ENCODE results near the gene TRDMT1.

The TRDMT1 gene

DNA sequence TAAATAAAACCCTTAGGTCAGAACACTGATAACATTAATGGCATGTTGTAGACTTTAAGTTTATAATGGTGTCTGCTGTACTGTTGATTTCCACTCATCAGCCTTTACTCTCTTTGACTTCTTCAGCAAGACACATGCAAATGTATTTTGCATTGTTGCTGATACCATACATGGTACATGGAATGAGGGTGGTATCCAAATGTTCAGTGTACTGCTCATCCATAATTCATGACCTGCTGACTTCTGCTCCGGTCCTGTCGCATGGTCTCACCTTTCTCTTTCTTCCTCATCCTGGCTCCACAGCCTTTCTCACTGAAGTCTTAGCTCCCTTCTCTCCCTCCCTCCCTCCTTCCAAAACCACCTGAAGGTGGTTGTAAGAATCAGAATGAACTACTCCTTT is 67.2 kb downstream of the TRDMT1 start:
- Histone ChIP-seq H3K18ac (ENCODE audit: low read depth in 1 of 2, low read length in 2 of 2) (no peak overlapping the region), H2AFZ (ENCODE audit: low read depth, low read length) (no peak overlapping the region), H3K14ac (ENCODE audit: low read length in 2 of 2) (no peak overlapping the region), H3K4me2 (ENCODE audit: low read length, poor library complexity, severe bottlenecking) (no peak overlapping the region), H2BK5ac (ENCODE audit: low read depth, low read length, poor library complexity, severe bottlenecking) (no peak overlapping the region), H2BK12ac (ENCODE audit: low read length in 2 of 2) (no peak overlapping the region), H2AK5ac (ENCODE audit: low read length, severe bottlenecking) (no peak overlapping the region), H3K79me1 (replicated peaks; ENCODE audit: low read length, poor library complexity, severe bottlenecking) (no peaks in the 10 kb centered on the region), H3K23ac (ENCODE audit: low read length in 2 of 2) (no peak overlapping the region), H4K8ac (ENCODE audit: low read length) (no peak overlapping the region), H3K4me3 (ENCODE audit: insufficient read depth in 1 of 2, low read depth in 1 of 2, low read length in 2 of 2) (no peak overlapping the region), H3K36me3 (ENCODE audit: control insufficient read depth in 1 of 2, insufficient read depth in 2 of 2, low read depth in 1 of 2, low read length in 2 of 2) (no peaks in the 10 kb centered on the region), H2BK120ac (ENCODE audit: low read depth, low read length) (no peak overlapping the region), H3K27ac (ENCODE audit: low read length, poor library complexity, severe bottlenecking) (no peak overlapping the region), H2BK15ac (ENCODE audit: low read depth, poor library complexity, severe bottlenecking) (no peak overlapping the region), H3K27me3 (ENCODE audit: control insufficient read depth in 1 of 2, insufficient read depth in 1 of 2, low read length in 2 of 2) (no peaks in the 10 kb centered on the region), H3K9me3 (ENCODE audit: control insufficient read depth, low read length) (no peaks in the 10 kb centered on the region), H3K9ac (ENCODE audit: low read length) (no peak overlapping the region), H3K4me1 (ENCODE audit: control insufficient read depth, insufficient read depth, low read depth, low read length) (peaks cover 1% of the 10 kb centered on the region), H3K4ac (ENCODE audit: low read depth in 1 of 2, low read length in 2 of 2) (no peak overlapping the region), H4K91ac (ENCODE audit: low read length) (no peak overlapping the region)
- WGBS: 100% methylated on average over 2 of the region's 2 CpGs
- DNase-seq: no peak

DNA sequence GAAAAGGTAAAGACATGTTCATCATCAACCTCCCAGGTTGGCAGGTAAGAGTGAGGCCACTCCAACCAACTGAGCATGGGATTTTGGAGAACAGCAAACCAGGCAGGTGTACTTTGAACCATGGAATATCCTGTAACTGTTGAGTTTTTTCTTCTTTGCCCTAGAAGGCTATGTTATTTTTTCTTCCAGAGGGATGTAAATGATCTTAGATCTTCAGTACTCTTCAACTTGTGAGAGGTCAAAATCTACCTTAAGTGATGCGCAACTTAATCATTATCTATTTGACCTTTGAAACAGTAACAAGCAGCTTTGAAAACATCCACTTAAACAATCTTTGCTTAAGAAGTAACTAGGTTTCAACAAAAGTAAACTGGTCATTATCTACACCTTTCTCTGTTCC is 71.7 kb downstream of the TRDMT1 start, which contains the start of gene CUBN:
Gene CUBN, minus strand, starts transcription at position 71 of the 400 bp plus-strand sequence. Its CDS starts 46 bp downstream, at position 25.
- Histone ChIP-seq H3K4ac (ENCODE audit: low read depth in 1 of 2, low read length in 2 of 2) (no peak within 1 kb of the TSS), H3K4me3 (ENCODE audit: insufficient read depth in 1 of 2, low read depth in 1 of 2, low read length in 2 of 2) (no peak within 1 kb of the TSS), H2AK5ac (ENCODE audit: low read length, severe bottlenecking) (no peak within 1 kb of the TSS), H3K9me3 (ENCODE audit: control insufficient read depth, low read length) (no peaks in the 10 kb centered on the region), H3K9ac (ENCODE audit: low read length) (no peak within 1 kb of the TSS), H3K27ac (ENCODE audit: low read length, poor library complexity, severe bottlenecking) (no peak within 1 kb of the TSS), H2BK5ac (ENCODE audit: low read depth, low read length, poor library complexity, severe bottlenecking) (no peak within 1 kb of the TSS), H3K36me3 (ENCODE audit: control insufficient read depth in 1 of 2, insufficient read depth in 2 of 2, low read depth in 1 of 2, low read length in 2 of 2) (no peaks in the 10 kb centered on the region), H2BK15ac (ENCODE audit: low read depth, poor library complexity, severe bottlenecking) (no peak within 1 kb of the TSS), H3K27me3 (ENCODE audit: control insufficient read depth in 1 of 2, insufficient read depth in 1 of 2, low read length in 2 of 2) (no peaks in the 10 kb centered on the region), H2BK120ac (ENCODE audit: low read depth, low read length) (no peak within 1 kb of the TSS), H2AFZ (ENCODE audit: low read depth, low read length) (no peak within 1 kb of the TSS), H3K79me1 (replicated peaks; ENCODE audit: low read length, poor library complexity, severe bottlenecking) (no peaks in the 10 kb centered on the region), H4K8ac (ENCODE audit: low read length) (no peak within 1 kb of the TSS), H3K4me1 (ENCODE audit: control insufficient read depth, insufficient read depth, low read depth, low read length) (no peaks in the 10 kb centered on the region), H3K23ac (ENCODE audit: low read length in 2 of 2) (no peak within 1 kb of the TSS), H2BK12ac (ENCODE audit: low read length in 2 of 2) (no peak within 1 kb of the TSS), H3K4me2 (ENCODE audit: low read length, poor library complexity, severe bottlenecking) (no peak within 1 kb of the TSS), H3K18ac (ENCODE audit: low read depth in 1 of 2, low read length in 2 of 2) (no peak within 1 kb of the TSS), H4K91ac (ENCODE audit: low read length) (no peak within 1 kb of the TSS), H3K14ac (ENCODE audit: low read length in 2 of 2) (no peak within 1 kb of the TSS)
- DNase-seq: no peak
- 97% methylated on average over 1 of the region's 1 CpG for WGBS

- no peak for DNase-seq
- Histone ChIP-seq H3K18ac (ENCODE audit: low read depth in 1 of 2, low read length in 2 of 2) (no peak overlapping the region), H2AK5ac (ENCODE audit: low read length, severe bottlenecking) (no peak overlapping the region), H3K79me1 (replicated peaks; ENCODE audit: low read length, poor library complexity, severe bottlenecking) (no peaks in the 10 kb centered on the region), H2BK12ac (ENCODE audit: low read length in 2 of 2) (peak overlapping the region; percentile 28 to 79), H2BK120ac (ENCODE audit: low read depth, low read length) (no peak overlapping the region), H4K8ac (ENCODE audit: low read length) (no peak overlapping the region), H2AFZ (ENCODE audit: low read depth, low read length) (no peak overlapping the region), H3K4me3 (ENCODE audit: insufficient read depth in 1 of 2, low read depth in 1 of 2, low read length in 2 of 2) (no peak overlapping the region), H2BK5ac (ENCODE audit: low read depth, low read length, poor library complexity, severe bottlenecking) (no peak overlapping the region), H3K14ac (ENCODE audit: low read length in 2 of 2) (no peak overlapping the region), H3K23ac (ENCODE audit: low read length in 2 of 2) (no peak overlapping the region), H3K27me3 (ENCODE audit: control insufficient read depth in 1 of 2, insufficient read depth in 1 of 2, low read length in 2 of 2) (no peaks in the 10 kb centered on the region), H3K9me3 (ENCODE audit: control insufficient read depth, low read length) (no peaks in the 10 kb centered on the region), H3K36me3 (ENCODE audit: control insufficient read depth in 1 of 2, insufficient read depth in 2 of 2, low read depth in 1 of 2, low read length in 2 of 2) (no peaks in the 10 kb centered on the region), H3K4me2 (ENCODE audit: low read length, poor library complexity, severe bottlenecking) (no peak overlapping the region), H3K4me1 (ENCODE audit: control insufficient read depth, insufficient read depth, low read depth, low read length) (peaks cover 2% of the 10 kb centered on the region), H3K9ac (ENCODE audit: low read length) (no peak overlapping the region), H3K27ac (ENCODE audit: low read length, poor library complexity, severe bottlenecking) (no peak overlapping the region), H4K91ac (ENCODE audit: low read length) (no peak overlapping the region), H3K4ac (ENCODE audit: low read depth in 1 of 2, low read length in 2 of 2) (no peak overlapping the region), H2BK15ac (ENCODE audit: low read depth, poor library complexity, severe bottlenecking) (no peak overlapping the region)
- WGBS: 94% methylated on average over 3 of the region's 3 CpGs
These were observed 73.2 kb downstream of the TRDMT1 start for GRCh38 chr10:17128261-17128660.

GRCh38 chr10:17126327-17126726 is 75.1 kb downstream of the TRDMT1 start:
- H2AFZ ChIP-seq (ENCODE audit: low read depth, low read length): no peak overlapping the region
- no peak overlapping the region for H2BK12ac ChIP-seq (ENCODE audit: low read length in 2 of 2)
- no peak for DNase-seq
- H2BK15ac ChIP-seq (ENCODE audit: low read depth, poor library complexity, severe bottlenecking): no peak overlapping the region
- H3K4me1 ChIP-seq (ENCODE audit: control insufficient read depth, insufficient read depth, low read depth, low read length): peaks cover 3% of the 10 kb centered on the region
- H3K27ac ChIP-seq (ENCODE audit: low read length, poor library complexity, severe bottlenecking): no peak overlapping the region
- H4K8ac ChIP-seq (ENCODE audit: low read length): no peak overlapping the region
- H3K79me1 ChIP-seq (replicated peaks; ENCODE audit: low read length, poor library complexity, severe bottlenecking): no peaks in the 10 kb centered on the region
- H4K91ac ChIP-seq (ENCODE audit: low read length): no peak overlapping the region
- no peak overlapping the region for H3K4me3 ChIP-seq (ENCODE audit: insufficient read depth in 1 of 2, low read depth in 1 of 2, low read length in 2 of 2)
- H3K23ac ChIP-seq (ENCODE audit: low read length in 2 of 2): no peak overlapping the region
- H2BK5ac ChIP-seq (ENCODE audit: low read depth, low read length, poor library complexity, severe bottlenecking): no peak overlapping the region
- no peak overlapping the region for H3K4me2 ChIP-seq (ENCODE audit: low read length, poor library complexity, severe bottlenecking)
- H3K18ac ChIP-seq (ENCODE audit: low read depth in 1 of 2, low read length in 2 of 2): no peak overlapping the region
- H3K14ac ChIP-seq (ENCODE audit: low read length in 2 of 2): no peak overlapping the region
- H2BK120ac ChIP-seq (ENCODE audit: low read depth, low read length): no peak overlapping the region
- no peak overlapping the region for H3K4ac ChIP-seq (ENCODE audit: low read depth in 1 of 2, low read length in 2 of 2)
- H3K9ac ChIP-seq (ENCODE audit: low read length): no peak overlapping the region
- no peaks in the 10 kb centered on the region for H3K9me3 ChIP-seq (ENCODE audit: control insufficient read depth, low read length)
- H2AK5ac ChIP-seq (ENCODE audit: low read length, severe bottlenecking): no peak overlapping the region
- 98% methylated on average over 4 of the region's 5 CpGs for WGBS
- H3K27me3 ChIP-seq (ENCODE audit: control insufficient read depth in 1 of 2, insufficient read depth in 1 of 2, low read length in 2 of 2): no peaks in the 10 kb centered on the region
- H3K36me3 ChIP-seq (ENCODE audit: control insufficient read depth in 1 of 2, insufficient read depth in 2 of 2, low read depth in 1 of 2, low read length in 2 of 2): no peaks in the 10 kb centered on the region

Measured in mesenchymal stem cell (in vitro differentiated cells and primary cell).